Right lobe of liver (tissue), 4 donors: ENCODE data around the gene MAGI1.

Experiments used
- CTCF ChIP-seq, 4 donors: fragments of 200-600 bp in 3 of 4; fragments of 450-650 bp in 1 of 4; IDR thresholded peaks; one replicate each; pipeline versions ENCODE4 v1.5.1 to v1.8.0; 2016 to 2022; ENCODE audit warnings: antibody characterized with exemption in 4 of 4, mild to moderate bottlenecking in 2 of 4
- POLR2A ChIP-seq: fragments of 450-650 bp; IDR thresholded peaks from one replicate; pipeline ENCODE4 v1.6.1; 2017; ENCODE audit warnings: antibody characterized with exemption, mild to moderate bottlenecking
- donor health status: DM: no; HTN: no; CAD: no.
- donor health status: DM: no; HTN: no; CAD: no.
- donor health status: DM: no; HTN: yes; CAD: no.

- TF ChIP-seq POLR2A = no peak
- no peak for TF ChIP-seq CTCF (IDR thresholded peaks at IDR 0.05)
Measured at GRCh38 chr3:65888196-65888595, 150.5 kb downstream of the MAGI1 start.
